H1 (cell line): Measurements from ENCODE around the gene HS3ST6. TPM values are rescaled to one million over a fixed set of nuclear protein-coding genes. Genes with fewer than 3 reads are reported as not detected.

ENCODE experiments used
- CBX8 ChIP-seq: fragments of 300-800, 300-1000 bp; sonication (generic); IDR thresholded peaks from 2 replicates; pipeline ENCODE4 v1.7.1; 2016; ENCODE audit warnings: low read depth, low read length, borderline replicate concordance
- CTCF ChIP-seq, 3 experiments: IDR thresholded peaks; 1 replicate in 2 of 3; 2 replicates in 1 of 3; pipeline versions ENCODE4 v1.5.1 to v1.6.1; 2011; ENCODE audit warnings: low read length in 3 of 3, mild to moderate bottlenecking in 3 of 3, inconsistent platforms in 2 of 3, low read depth in 1 of 3, moderate library complexity in 1 of 3; ENCODE audit not compliant: insufficient read depth in 1 of 3; ENCODE audit errors: control extremely low read depth in 1 of 3
- KDM4A ChIP-seq: IDR thresholded peaks from one replicate; pipeline ENCODE4 v1.7.1; 2012; ENCODE audit warnings: low read depth, mild to moderate bottlenecking, moderate library complexity, low read length, inconsistent platforms; ENCODE audit not compliant: severe bottlenecking
- KDM5A ChIP-seq: fragments of 200-600 bp; IDR thresholded peaks from 2 replicates; pipeline ENCODE4 v1.7.1; 2012; ENCODE audit warnings: mild to moderate bottlenecking, low read length, inconsistent platforms, mixed read lengths
- POU5F1 ChIP-seq: IDR thresholded peaks from 2 replicates; pipeline ENCODE4 v1.6.1; 2011; ENCODE audit warnings: low read depth, mild to moderate bottlenecking, low read length, moderate library complexity
- RBBP5 ChIP-seq: IDR thresholded peaks from 2 replicates; pipeline ENCODE4 v1.7.1; 2012; ENCODE audit warnings: low read depth, mild to moderate bottlenecking, inconsistent platforms, low read length, moderate library complexity, borderline replicate concordance
- ZNF274 ChIP-seq: IDR thresholded peaks from 2 replicates; pipeline ENCODE4 v1.7.0; 2012; ENCODE audit warnings: low read length, borderline replicate concordance; ENCODE audit errors: extremely low read depth
- polyA plus RNA-seq, 7 experiments: library from polyadenylated mRNA; depleted of rRNA in 3 of 7; stranded (reverse) in 5 of 7; unstranded in 2 of 7; fragments of >200 nt in 5 of 7; fragments of 200-250 nt in 2 of 7; gene quantifications; 1 replicate in 5 of 7; 2 replicates in 1 of 7; 4 replicates in 1 of 7; pipeline versions ENCODE4 v1.2.1 to v1.2.3, GENCODE V29; 2011 to 2013; ENCODE audit warnings: missing spikeins in 2 of 7, mixed read lengths in 2 of 7
- total RNA-seq: library from RNA; stranded (reverse); fragmentation: NEBNext Ultra II Directional; extraction: Animal tissue kit (Norgen Biotek cat#: 25700); gene quantifications from 2 replicates; pipeline ENCODE4 v1.2.1, GENCODE V29; 2021

The HS3ST6 gene
- total and polyA plus RNA-seq, 2 of the 8 experiments (the other 6 are each of a cell fraction or from before 2014, with no cell fraction given) = 0.36 to 0.39 TPM

DNA sequence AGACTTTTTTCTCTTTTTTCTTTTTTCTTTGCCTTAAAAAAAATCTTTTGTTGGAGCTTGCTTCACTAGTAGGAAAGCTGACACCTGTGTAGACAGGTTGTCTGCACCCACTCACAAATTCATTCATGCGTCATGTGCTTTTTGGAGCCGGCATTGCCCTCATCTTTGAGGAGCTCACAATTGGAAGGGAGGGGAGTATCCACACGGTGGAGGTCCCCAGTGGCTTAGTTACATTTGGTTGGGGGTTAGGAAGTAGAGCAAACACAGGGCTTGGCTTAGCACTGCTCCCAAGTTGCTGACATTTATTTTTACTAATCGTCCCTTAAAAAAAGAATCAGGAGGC, 27.5 kb downstream of the HS3ST6 start (continued):
- no peak for TF ChIP-seq CTCF (IDR thresholded peaks at IDR 0.05; ENCODE audit: control extremely low read depth in 1 of 3, insufficient read depth in 1 of 3, low read depth in 1 of 3, low read length in 3 of 3)
- no peak for TF ChIP-seq ZNF274
- no peak for TF ChIP-seq KDM4A
- TF ChIP-seq CBX8 = no peak
- no peak for TF ChIP-seq POU5F1
- TF ChIP-seq RBBP5 = no peak
- no peak for TF ChIP-seq KDM5A
- TF ChIP-seq, all 59 proteins: peak for 0
